Heart right ventricle (tissue), 16 donors: ENCODE data around the gene ACVR1B. TPM values are rescaled to one million over a fixed set of nuclear protein-coding genes. Genes with fewer than 3 reads are reported as not detected.

Experiments
- ATAC-seq, 8 donors: fragments of 200-7000 bp; cut with Tn5 transposase; one replicate each; pipeline ENCODE4 v1.9.1; 2020; ENCODE audit warnings: mild to moderate bottlenecking in 8 of 8, moderate library complexity in 8 of 8, moderate number of reproducible peaks in 1 of 8
- DNase-seq, 2 donors: peaks; one replicate each; pipeline ENCODE4 v3.0.0-alpha.2; 2020
- H3K27ac ChIP-seq, 10 donors: fragments of 200-600 bp; sonication (generic) in 2 of 10; one replicate each; pipeline versions ENCODE4 v1.5.0 to v1.8.0; 2020 to 2022; ENCODE audit warnings: mild to moderate bottlenecking in 3 of 10
- H3K27me3 ChIP-seq, 7 donors: fragments of 200-600 bp; one replicate each; pipeline ENCODE4 v1.8.0; 2021 to 2022; ENCODE audit warnings: mild to moderate bottlenecking in 2 of 7
- H3K36me3 ChIP-seq, 9 donors: fragments of 200-600 bp; sonication (generic) in 1 of 9; one replicate each; pipeline versions ENCODE4 v1.5.0 to v1.8.0; 2020 to 2022; ENCODE audit warnings: mild to moderate bottlenecking in 2 of 9
- H3K4me1 ChIP-seq, 9 donors: fragments of 200-600 bp; sonication (generic) in 1 of 9; one replicate each; pipeline versions ENCODE4 v1.5.0 to v1.8.0; 2020 to 2022; ENCODE audit warnings: mild to moderate bottlenecking in 4 of 9
- H3K4me3 ChIP-seq, 10 donors: fragments of 200-600 bp; sonication (generic) in 2 of 10; one replicate each; pipeline versions ENCODE4 v1.5.0 to v1.8.0; 2020 to 2022; ENCODE audit warnings: mild to moderate bottlenecking in 7 of 10, moderate library complexity in 2 of 10
- H3K9me3 ChIP-seq, 11 donors: fragments of 200-600 bp in 10 of 11; sonication (generic) in 2 of 11; one replicate each; pipeline versions ENCODE4 v1.5.0 to v1.8.0; 2013 to 2022; ENCODE audit warnings: mild to moderate bottlenecking in 2 of 11, control low read depth in 1 of 11, moderate library complexity in 1 of 11
- WGBS, 2 donors: extraction: QIAGEN DNeasy Blood & Tissue Kit; methylation state at CpG; one replicate each; pipeline ENCODE4 v1.1.7; 2013; ENCODE audit warnings: inconsistent platforms in 1 of 2; 5-methylcytosine and 5-hydroxymethylcytosine counted together
- intact Hi-C, 10 donors: fragments of 100-400 bp; cut with DNase I; formaldehyde crosslinking; loops; one replicate each; pipeline versions ENCODE4 v1.11.1 to v1.14.2; 2022
- polyA plus RNA-seq, 2 donors: library from polyadenylated mRNA; stranded (reverse); fragments of 200-250 nt; gene quantifications; one replicate each; pipeline ENCODE4 v1.2.3, GENCODE V29; 2013
- total RNA-seq, 10 donors: library from RNA; stranded (reverse); fragmentation: NEBNext Ultra II Directional in 3 of 10; extraction: Animal tissue kit (Norgen Biotek cat#: 25700) in 3 of 10; gene quantifications; one replicate each; pipeline versions ENCODE4 v1.2.1 to v1.2.4, GENCODE V29; 2021 to 2023
- TF ChIP-seq, protein P1 (sequence below), 9 donors: fragments of 200-600 bp; sonication (generic) in 2 of 9; IDR thresholded peaks; one replicate each; pipeline versions ENCODE4 v1.5.0 to v1.8.0; 2021 to 2022; ENCODE audit warnings: antibody characterized with exemption in 9 of 9, mild to moderate bottlenecking in 5 of 9, moderate library complexity in 1 of 9
- donor health status: Arrhythmogenic right ventricular cardiomyopathy.
- donor health status: ischemic (EF 13 %, LVEDD 7.1; RV severe dilation, severe dysfunction).
- donor health status: healthy with polysubstance abuse.
- donor health status: DM: no; HTN: yes; CAD: no.
- donor health status: DM: no; HTN: no; CAD: no.
- donor health status: ischemic (EF 25% LVEDD 6.9; RV normal size, moderate dysfunction).
- donor health status: ischemic (EF 25% LVEDD 5.7; RV mildly dilated, moderate dysfunction).
- donor health status: healthy.
- donor health status: DM: yes; HTN: yes; CAD: no.
- donor health status: Ischemic cardiomyopathy.
- donor health status: ischemic (EF 35%, LVEDD 5.7; RV mildly dilated, moderate dysfunction).
- donor health status: nonischemic (EF 11% LVEDD 7.7; RV severe dilation, severe dysfunction).
- donor health status: DM: yes; HTN: yes; CAD: no.
- donor health status: PGD.
- donor health status: ischemic (EF 29% LVEDD 5.4; RV normal size, mild dysfunction).
- donor health status: nonischemic (EF 23%, LVEDD 6.1; RV moderate dilation, normal function).

Gene ACVR1B
- total and polyA plus RNA-seq, 12 donors = 5.8 to 15.5 (median 9.7) TPM

DNA sequence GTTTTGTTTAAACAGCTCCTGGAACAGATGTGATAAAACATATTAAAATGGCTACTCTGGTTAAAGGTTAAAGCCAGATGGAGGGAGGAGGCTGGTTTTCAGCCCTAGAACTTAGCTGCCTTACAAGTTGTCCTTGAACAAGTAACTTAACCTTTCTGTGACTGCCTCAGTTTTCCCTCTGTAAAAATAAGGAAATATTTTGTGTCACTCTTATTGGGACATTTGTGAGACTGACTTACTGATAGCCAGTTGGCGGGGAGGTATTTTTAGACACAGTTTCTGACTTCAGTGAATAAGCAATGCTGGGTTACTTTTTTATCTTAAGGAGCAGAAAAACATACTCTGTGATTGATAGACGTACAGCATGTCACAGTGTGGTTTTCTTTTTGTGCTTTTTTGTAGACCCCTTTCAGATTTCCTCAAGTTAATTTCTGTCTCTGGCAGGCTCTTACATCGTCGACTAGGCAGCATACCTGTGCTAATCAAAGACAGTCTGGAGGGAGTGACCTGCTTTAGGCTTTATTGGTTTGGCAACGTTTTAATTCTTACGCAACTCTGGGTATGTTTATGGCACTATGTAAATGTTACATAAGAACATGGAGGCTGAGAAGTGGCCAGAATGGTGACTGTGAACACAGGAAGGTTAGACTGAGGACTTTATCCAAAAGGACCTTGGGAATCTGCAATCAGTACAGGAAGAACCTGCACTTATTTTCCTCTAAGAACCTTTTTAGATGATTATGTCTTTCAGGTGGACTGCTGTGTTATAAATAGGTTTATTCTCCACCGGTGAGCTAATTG, 3.3 kb downstream of the ACVR1B start:
- 38 to 47% methylated on average over 7 of the region's 7 CpGs for WGBS, 2 donors
- peaks cover 17 to 61% (median 48%) of the 10 kb centered on the region in 9 donors for H3K4me1 ChIP-seq

GRCh38 chr12:51955702-51956101, 4.2 kb downstream of the ACVR1B start:
- TF ChIP-seq, protein P1, sequence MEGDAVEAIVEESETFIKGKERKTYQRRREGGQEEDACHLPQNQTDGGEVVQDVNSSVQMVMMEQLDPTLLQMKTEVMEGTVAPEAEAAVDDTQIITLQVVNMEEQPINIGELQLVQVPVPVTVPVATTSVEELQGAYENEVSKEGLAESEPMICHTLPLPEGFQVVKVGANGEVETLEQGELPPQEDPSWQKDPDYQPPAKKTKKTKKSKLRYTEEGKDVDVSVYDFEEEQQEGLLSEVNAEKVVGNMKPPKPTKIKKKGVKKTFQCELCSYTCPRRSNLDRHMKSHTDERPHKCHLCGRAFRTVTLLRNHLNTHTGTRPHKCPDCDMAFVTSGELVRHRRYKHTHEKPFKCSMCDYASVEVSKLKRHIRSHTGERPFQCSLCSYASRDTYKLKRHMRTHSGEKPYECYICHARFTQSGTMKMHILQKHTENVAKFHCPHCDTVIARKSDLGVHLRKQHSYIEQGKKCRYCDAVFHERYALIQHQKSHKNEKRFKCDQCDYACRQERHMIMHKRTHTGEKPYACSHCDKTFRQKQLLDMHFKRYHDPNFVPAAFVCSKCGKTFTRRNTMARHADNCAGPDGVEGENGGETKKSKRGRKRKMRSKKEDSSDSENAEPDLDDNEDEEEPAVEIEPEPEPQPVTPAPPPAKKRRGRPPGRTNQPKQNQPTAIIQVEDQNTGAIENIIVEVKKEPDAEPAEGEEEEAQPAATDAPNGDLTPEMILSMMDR (IDR thresholded peaks at IDR 0.05) = no peak
- no peak for ATAC-seq
- H3K27me3 ChIP-seq = no peaks in the 10 kb centered on the region
- peaks cover 0 to 4% (median 0%) of the 10 kb centered on the region in 11 donors for H3K9me3 ChIP-seq
- peaks cover 0 to 9% (median 0%) of the 10 kb centered on the region in 9 donors for H3K36me3 ChIP-seq
- H3K4me1 ChIP-seq = peaks cover 16 to 61% (median 48%) of the 10 kb centered on the region in 9 donors
- H3K4me3 ChIP-seq = no peak overlapping the region
- 86 to 91% methylated on average over 1 of the region's 1 CpG for WGBS, 2 donors
- intact Hi-C loops = no loop called here
- DNase-seq = no peak
- H3K27ac ChIP-seq = peak overlapping the region in 1 of 10 donors; percentile 96

More for the DNA sequence above, 3.3 kb downstream of the ACVR1B start:
- H3K9me3 ChIP-seq = peaks cover 0 to 4% (median 0%) of the 10 kb centered on the region in 11 donors
- H3K27ac ChIP-seq = peak overlapping the region in 9 of 10 donors; percentile 1 to 99 (median 91)
- TF ChIP-seq, protein P1 (IDR thresholded peaks at IDR 0.05) = no peak
- H3K27me3 ChIP-seq = no peaks in the 10 kb centered on the region
- peaks cover 0 to under 1% (median 0%) of the 10 kb centered on the region in 9 donors for H3K36me3 ChIP-seq
- no peak for DNase-seq
- intact Hi-C loops = no loop called here
- ATAC-seq = no peak
- H3K4me3 ChIP-seq = peak overlapping the region in 2 of 10 donors; percentile 17 to 99

GRCh38 chr12:51958542-51958941, 7.0 kb downstream of the ACVR1B start:
- intact Hi-C loops = no loop called here
- no peak for DNase-seq
- H3K9me3 ChIP-seq = peaks cover 0 to 4% (median 0%) of the 10 kb centered on the region in 11 donors
- no peak overlapping the region for H3K27ac ChIP-seq
- WGBS, 2 donors = 98 to 99% methylated on average over 13 of the region's 13 CpGs
- TF ChIP-seq, protein P1 (IDR thresholded peaks at IDR 0.05) = no peak
- H3K4me1 ChIP-seq = peaks cover 14 to 62% (median 34%) of the 10 kb centered on the region in 9 donors
- no peak overlapping the region for H3K4me3 ChIP-seq
- peaks cover 0 to 20% (median 0%) of the 10 kb centered on the region in 9 donors for H3K36me3 ChIP-seq
- no peaks in the 10 kb centered on the region for H3K27me3 ChIP-seq
- no peak for ATAC-seq

- H3K27me3 ChIP-seq = no peaks in the 10 kb centered on the region
- 53 to 56% methylated on average over 3 of the region's 3 CpGs for WGBS, 2 donors
- TF ChIP-seq, protein P1 (IDR thresholded peaks at IDR 0.05) = no peak
- H3K4me1 ChIP-seq = peaks cover 11 to 55% (median 28%) of the 10 kb centered on the region in 9 donors
- H3K36me3 ChIP-seq = peaks cover 0 to 22% (median 0%) of the 10 kb centered on the region in 9 donors
- no peak for DNase-seq
- H3K4me3 ChIP-seq = no peak overlapping the region
- intact Hi-C loops = no loop called here
- peak in 5 of 8 donors; percentile 19 to 55 (median 38) for ATAC-seq
- H3K9me3 ChIP-seq = peaks cover 0 to 4% (median 0%) of the 10 kb centered on the region in 11 donors
- H3K27ac ChIP-seq = peak overlapping the region in 1 of 10 donors; percentile 15
These were observed 7.7 kb downstream of the ACVR1B start for GRCh38 chr12:51959211-51959610.
